Spinal cord (tissue), 10 donors: ENCODE results near the gene DAPK3. TPM values are rescaled to one million over a fixed set of nuclear protein-coding genes. Genes with fewer than 3 reads are reported as not detected.
A peak's percentile ranks its signal among the peaks of the same experiment; 100 is the strongest.

Source experiments
- DNase-seq, 6 donors: peaks; one replicate each; pipeline versions ENCODE4 v3.0.0 to v3.0.0-alpha.2; 2013 to 2015; ENCODE audit warnings: low spot score in 6 of 6, low read depth in 4 of 6
- H3K27ac ChIP-seq: one replicate; pipeline ENCODE4 v1.5.1; 2013; ENCODE audit warnings: low read depth, low read length, control low read depth
- H3K27me3 ChIP-seq: one replicate; pipeline ENCODE4 v1.6.1; 2013; ENCODE audit warnings: low read length; ENCODE audit not compliant: control insufficient read depth, insufficient read depth
- H3K36me3 ChIP-seq: one replicate; pipeline ENCODE4 v1.6.1; 2013; ENCODE audit warnings: low read length; ENCODE audit not compliant: control insufficient read depth, insufficient read depth
- H3K4me1 ChIP-seq: one replicate; pipeline ENCODE4 v1.6.1; 2013; ENCODE audit warnings: low read length; ENCODE audit not compliant: control insufficient read depth, insufficient read depth
- H3K4me3 ChIP-seq: one replicate; pipeline ENCODE4 v1.5.1; 2013; ENCODE audit warnings: low read depth, low read length, control low read depth
- H3K9me3 ChIP-seq: one replicate; pipeline ENCODE4 v1.6.1; 2013; ENCODE audit warnings: low read length; ENCODE audit not compliant: control insufficient read depth, insufficient read depth
- WGBS: methylation state at CpG from one replicate; pipeline ENCODE4 v1.1.5; 2013; ENCODE audit warnings: missing lambda C conversion rate; ENCODE audit not compliant: insufficient coverage; 5-methylcytosine and 5-hydroxymethylcytosine counted together
- polyA plus RNA-seq, 2 donors: library from polyadenylated mRNA; unstranded; fragments of 120-200 nt; gene quantifications; one replicate each; pipeline ENCODE4 v1.2.1, GENCODE V29; 2013; ENCODE audit not compliant: insufficient read length in 2 of 2
- total RNA-seq, 2 donors: library from RNA; depleted of rRNA in 1 of 2; stranded (reverse); fragments of 120-200 nt in 1 of 2; fragments of >200 nt in 1 of 2; gene quantifications; one replicate each; pipeline versions ENCODE4 v1.2.3 to v1.2.4, GENCODE V29; 2013 to 2014
- donor health status: healthy.

The DAPK3 gene
- total and polyA plus RNA-seq, 4 donors, result 40.1 to 79.6 (median 59.7) TPM

GRCh38 chr19:3979289-3979673, 8.4 kb upstream of the DAPK3 start:
- H3K4me3 ChIP-seq, result no peak overlapping the region
- H3K9me3 ChIP-seq, result no peaks in the 10 kb centered on the region
- 97% methylated on average over 18 of the region's 18 CpGs for WGBS
- no peak for DNase-seq
- H3K27ac ChIP-seq, result no peak overlapping the region
- H3K4me1 ChIP-seq, result peaks cover 22% of the 10 kb centered on the region
- H3K27me3 ChIP-seq, result no peaks in the 10 kb centered on the region
- H3K36me3 ChIP-seq, result peaks cover 91% of the 10 kb centered on the region

GRCh38 chr19:3978145-3978544, 7.2 kb upstream of the DAPK3 start:
- Histone ChIP-seq H3K27me3 (no peaks in the 10 kb centered on the region), H3K4me1 (peaks cover 10% of the 10 kb centered on the region), H3K9me3 (no peaks in the 10 kb centered on the region), H3K4me3 (no peak overlapping the region), H3K27ac (no peak overlapping the region), H3K36me3 (peaks cover 79% of the 10 kb centered on the region)
- WGBS, result 91% methylated on average over 16 of the region's 19 CpGs
- DNase-seq, result no peak

GRCh38 chr19:3977242-3978143, 6.6 kb upstream of the DAPK3 start:
- 93% methylated on average over 52 of the region's 59 CpGs for WGBS
- peaks cover 4% of the 10 kb centered on the region for H3K4me1 ChIP-seq
- DNase-seq, result no peak
- no peaks in the 10 kb centered on the region for H3K9me3 ChIP-seq
- peaks cover 77% of the 10 kb centered on the region for H3K36me3 ChIP-seq
- H3K4me3 ChIP-seq, result no peak overlapping the region
- H3K27me3 ChIP-seq, result no peaks in the 10 kb centered on the region
- no peak overlapping the region for H3K27ac ChIP-seq

GRCh38 chr19:3976495-3977241, 5.8 kb upstream of the DAPK3 start:
- Histone ChIP-seq H3K36me3 (peaks cover 72% of the 10 kb centered on the region), H3K27ac (no peak overlapping the region), H3K4me3 (no peak overlapping the region)

GRCh38 chr19:3975637-3976087, 4.8 kb upstream of the DAPK3 start:
- Histone ChIP-seq H3K36me3 (peaks cover 62% of the 10 kb centered on the region), H3K27me3 (no peaks in the 10 kb centered on the region), H3K27ac (no peak overlapping the region), H3K4me1 (peaks cover 4% of the 10 kb centered on the region), H3K4me3 (no peak overlapping the region), H3K9me3 (no peaks in the 10 kb centered on the region)
- 88% methylated on average over 14 of the region's 14 CpGs for WGBS
- DNase-seq, result no peak

More at GRCh38 chr19:3976495-3977241, 5.8 kb upstream of the DAPK3 start:
- H3K4me1 ChIP-seq, result peaks cover 3% of the 10 kb centered on the region
- no peak for DNase-seq
- WGBS, result 93% methylated on average over 29 of the region's 29 CpGs
- H3K9me3 ChIP-seq, result no peaks in the 10 kb centered on the region
- no peaks in the 10 kb centered on the region for H3K27me3 ChIP-seq

GRCh38 chr19:3975144-3975543, 4.2 kb upstream of the DAPK3 start:
- Histone ChIP-seq H3K36me3 (peaks cover 57% of the 10 kb centered on the region), H3K27me3 (no peaks in the 10 kb centered on the region), H3K4me1 (peaks cover 7% of the 10 kb centered on the region), H3K4me3 (no peak overlapping the region), H3K9me3 (no peaks in the 10 kb centered on the region), H3K27ac (no peak overlapping the region)
- DNase-seq, result no peak
- WGBS, result 96% methylated on average over 3 of the region's 8 CpGs

GRCh38 chr19:3970313-3970807, 539 bp downstream of the DAPK3 start:
- peak overlapping the region; percentile 86 for H3K4me3 ChIP-seq
- 0% methylated on average over 21 of the region's 22 CpGs for WGBS
- no peak for DNase-seq
- no peaks in the 10 kb centered on the region for H3K9me3 ChIP-seq
- no peaks in the 10 kb centered on the region for H3K27me3 ChIP-seq
- peaks cover 35% of the 10 kb centered on the region for H3K4me1 ChIP-seq
- peaks cover 55% of the 10 kb centered on the region for H3K36me3 ChIP-seq
- H3K27ac ChIP-seq, result peak overlapping the region; percentile 94

GRCh38 chr19:3969435-3970312, 1.2 kb downstream of the DAPK3 start:
- Histone ChIP-seq H3K27me3 (no peaks in the 10 kb centered on the region), H3K36me3 (peaks cover 57% of the 10 kb centered on the region), H3K4me1 (peaks cover 35% of the 10 kb centered on the region), H3K4me3 (peak overlapping the region; percentile 86), H3K9me3 (no peaks in the 10 kb centered on the region), H3K27ac (peak overlapping the region; percentile 94)
- no peak for DNase-seq
- WGBS, result 33% methylated on average over 15 of the region's 23 CpGs
